ENCODE measurements around the gene ARHGAP15.

ARHGAP15 gene

DNA sequence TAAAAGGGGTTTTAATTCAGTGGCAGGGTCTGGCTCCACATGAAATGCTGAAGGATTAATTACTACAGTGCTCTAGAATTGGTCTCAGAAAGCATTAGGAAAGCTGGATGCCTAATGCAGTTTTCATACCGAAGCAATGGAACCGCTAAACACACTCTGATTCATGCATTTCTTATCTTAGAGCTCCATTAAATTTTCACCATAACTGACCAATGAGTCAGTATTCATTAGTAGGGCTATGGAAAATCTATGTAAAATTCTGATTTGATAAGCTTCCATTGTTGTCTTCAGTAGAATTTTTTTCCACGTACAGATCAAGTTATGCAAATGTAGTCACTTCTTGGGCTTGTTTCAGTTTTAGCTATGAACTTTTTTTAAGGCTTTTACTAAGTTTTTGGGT, 359.9 kb downstream of the ARHGAP15 start:
- TF ChIP-seq, protein P1, sequence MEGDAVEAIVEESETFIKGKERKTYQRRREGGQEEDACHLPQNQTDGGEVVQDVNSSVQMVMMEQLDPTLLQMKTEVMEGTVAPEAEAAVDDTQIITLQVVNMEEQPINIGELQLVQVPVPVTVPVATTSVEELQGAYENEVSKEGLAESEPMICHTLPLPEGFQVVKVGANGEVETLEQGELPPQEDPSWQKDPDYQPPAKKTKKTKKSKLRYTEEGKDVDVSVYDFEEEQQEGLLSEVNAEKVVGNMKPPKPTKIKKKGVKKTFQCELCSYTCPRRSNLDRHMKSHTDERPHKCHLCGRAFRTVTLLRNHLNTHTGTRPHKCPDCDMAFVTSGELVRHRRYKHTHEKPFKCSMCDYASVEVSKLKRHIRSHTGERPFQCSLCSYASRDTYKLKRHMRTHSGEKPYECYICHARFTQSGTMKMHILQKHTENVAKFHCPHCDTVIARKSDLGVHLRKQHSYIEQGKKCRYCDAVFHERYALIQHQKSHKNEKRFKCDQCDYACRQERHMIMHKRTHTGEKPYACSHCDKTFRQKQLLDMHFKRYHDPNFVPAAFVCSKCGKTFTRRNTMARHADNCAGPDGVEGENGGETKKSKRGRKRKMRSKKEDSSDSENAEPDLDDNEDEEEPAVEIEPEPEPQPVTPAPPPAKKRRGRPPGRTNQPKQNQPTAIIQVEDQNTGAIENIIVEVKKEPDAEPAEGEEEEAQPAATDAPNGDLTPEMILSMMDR (conservative IDR thresholded peaks at IDR 0.05; ENCODE audit: low read depth, low read length): no peak
- H2AFZ ChIP-seq (ENCODE audit: low read depth): no peak overlapping the region
- no peak overlapping the region for H3K4me3 ChIP-seq (IDR thresholded peaks at IDR 0.05; ENCODE audit: insufficient read depth, low read depth, low read length)
- H4K20me1 ChIP-seq (ENCODE audit: insufficient read depth): no peaks in the 10 kb centered on the region
- H3K4me1 ChIP-seq (ENCODE audit: low read depth, poor library complexity, severe bottlenecking): peaks cover 7% of the 10 kb centered on the region
- H3K79me2 ChIP-seq (ENCODE audit: insufficient read depth, low read depth): no peaks in the 10 kb centered on the region
- no peaks in the 10 kb centered on the region for H3K36me3 ChIP-seq (ENCODE audit: insufficient read depth)
- H3K9ac ChIP-seq: no peak overlapping the region
- no peaks in the 10 kb centered on the region for H3K27me3 ChIP-seq (ENCODE audit: insufficient read depth, low read depth)
- H3K27ac ChIP-seq: no peak overlapping the region
- no peak overlapping the region for H3K4me2 ChIP-seq

GRCh38 chr2:143491131-143491530, 361.9 kb downstream of the ARHGAP15 start:
- Histone ChIP-seq H3K27ac (no peak overlapping the region), H3K36me3 (ENCODE audit: insufficient read depth) (no peaks in the 10 kb centered on the region), H3K9ac (no peak overlapping the region), H2AFZ (ENCODE audit: low read depth) (no peak overlapping the region), H3K27me3 (ENCODE audit: insufficient read depth, low read depth) (no peaks in the 10 kb centered on the region), H3K4me2 (no peak overlapping the region), H3K4me3 (IDR thresholded peaks at IDR 0.05; ENCODE audit: insufficient read depth, low read depth, low read length) (no peak overlapping the region), H3K79me2 (ENCODE audit: insufficient read depth, low read depth) (no peaks in the 10 kb centered on the region), H3K4me1 (ENCODE audit: low read depth, poor library complexity, severe bottlenecking) (peaks cover 7% of the 10 kb centered on the region), H4K20me1 (ENCODE audit: insufficient read depth) (no peaks in the 10 kb centered on the region)
- TF ChIP-seq, protein P1 (conservative IDR thresholded peaks at IDR 0.05; ENCODE audit: low read depth, low read length): no peak

DNA sequence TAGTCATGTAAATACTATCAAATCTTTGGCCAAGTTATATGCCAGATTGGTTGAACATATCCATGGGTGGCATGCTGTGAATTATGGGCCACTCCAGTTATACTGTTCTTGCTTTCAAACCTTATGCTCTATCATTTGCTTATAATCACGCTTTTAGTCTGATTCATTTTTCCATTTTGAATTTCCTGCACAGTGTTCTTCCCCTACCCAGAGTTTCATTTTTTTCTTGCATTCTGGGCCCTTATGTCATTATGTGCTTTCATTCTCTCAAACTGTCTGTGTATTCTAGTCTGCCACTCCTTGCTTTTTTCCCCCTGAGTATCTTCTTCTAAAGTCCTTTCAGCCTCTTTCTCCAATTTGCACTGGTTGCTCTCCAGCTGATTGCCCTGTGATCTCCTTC, 364.1 kb downstream of the ARHGAP15 start:
- H2AFZ ChIP-seq (ENCODE audit: low read depth): no peak overlapping the region
- H3K27ac ChIP-seq: no peak overlapping the region
- H3K4me2 ChIP-seq: no peak overlapping the region
- no peaks in the 10 kb centered on the region for H4K20me1 ChIP-seq (ENCODE audit: insufficient read depth)
- H3K4me1 ChIP-seq (ENCODE audit: low read depth, poor library complexity, severe bottlenecking): peaks cover 7% of the 10 kb centered on the region
- H3K4me3 ChIP-seq (IDR thresholded peaks at IDR 0.05; ENCODE audit: insufficient read depth, low read depth, low read length): no peak overlapping the region
- H3K36me3 ChIP-seq (ENCODE audit: insufficient read depth): no peaks in the 10 kb centered on the region
- no peaks in the 10 kb centered on the region for H3K27me3 ChIP-seq (ENCODE audit: insufficient read depth, low read depth)
- no peaks in the 10 kb centered on the region for H3K79me2 ChIP-seq (ENCODE audit: insufficient read depth, low read depth)
- no peak overlapping the region for H3K9ac ChIP-seq
- TF ChIP-seq, protein P1 (conservative IDR thresholded peaks at IDR 0.05; ENCODE audit: low read depth, low read length): no peak

GRCh38 chr2:143497726-143498125, 368.5 kb downstream of the ARHGAP15 start:
- H3K27me3 ChIP-seq (ENCODE audit: insufficient read depth, low read depth): no peaks in the 10 kb centered on the region
- no peaks in the 10 kb centered on the region for H3K79me2 ChIP-seq (ENCODE audit: insufficient read depth, low read depth)
- TF ChIP-seq, protein P1 (conservative IDR thresholded peaks at IDR 0.05; ENCODE audit: low read depth, low read length): no peak
- no peak overlapping the region for H3K9ac ChIP-seq
- no peak overlapping the region for H3K4me2 ChIP-seq
- H2AFZ ChIP-seq (ENCODE audit: low read depth): no peak overlapping the region
- no peaks in the 10 kb centered on the region for H3K4me1 ChIP-seq (ENCODE audit: low read depth, poor library complexity, severe bottlenecking)
- H4K20me1 ChIP-seq (ENCODE audit: insufficient read depth): no peaks in the 10 kb centered on the region
- no peak overlapping the region for H3K4me3 ChIP-seq (IDR thresholded peaks at IDR 0.05; ENCODE audit: insufficient read depth, low read depth, low read length)
- no peak overlapping the region for H3K27ac ChIP-seq
- H3K36me3 ChIP-seq (ENCODE audit: insufficient read depth): no peaks in the 10 kb centered on the region

Data from KMS-11 (cell line).